Caco-2 (cell line): ENCODE data around the gene LONRF3. TPM values are rescaled to one million over a fixed set of nuclear protein-coding genes. Genes with fewer than 3 reads are reported as not detected.

Experiments used
- BruUV-seq: library from RNA; stranded (reverse); fragments of 400-500 nt; replicated peaks from 2 replicates; lab custom pipeline; 2021; lab: Mats Ljungman, UMichigan
- CTCF ChIA-PET: fragments of 300-600 bp; sonication (Branson Sonifier 250); formaldehyde crosslinking; loops from one replicate; lab custom pipeline; 2022; ENCODE audit warnings: antibody characterized with exemption; lab: Charles Lee
- POLR2A ChIA-PET: fragments of 300-600 bp; sonication (Branson Sonifier 250); formaldehyde crosslinking; loops from one replicate; lab custom pipeline; 2022; ENCODE audit warnings: antibody characterized with exemption; lab: Charles Lee
- DNase-seq, 2 experiments: peaks; one replicate each; pipeline versions ENCODE4 v3.0.0 to v3.0.0-alpha.2; 2020 to 2022
- H3K27me3 ChIP-seq: replicated peaks from 2 replicates; pipeline ENCODE4 v1.6.0; 2011; ENCODE audit warnings: low read length; ENCODE audit not compliant: control insufficient read depth, insufficient read depth
- H3K36me3 ChIP-seq: 2 replicates; pipeline ENCODE4 v1.5.1; 2011; ENCODE audit warnings: low read length; ENCODE audit not compliant: control insufficient read depth, insufficient read depth
- H3K4me1 ChIP-seq: fragments of 250-450 bp; sonication (Bioruptor Pico); 2 replicates; pipeline ENCODE4 v1.5.1; 2020; ENCODE audit warnings: mild to moderate bottlenecking
- H3K4me3 ChIP-seq: 2 replicates; pipeline ENCODE4 v1.5.1; 2011; ENCODE audit warnings: low read depth, mild to moderate bottlenecking, control low read depth, low read length
- H3K9me3 ChIP-seq: fragments of 250-450 bp; sonication (Bioruptor Pico); 2 replicates; pipeline ENCODE4 v1.5.1; 2020; ENCODE audit warnings: mild to moderate bottlenecking, moderate library complexity
- H3K27ac Mint-ChIP-seq: one replicate; pipeline ENCODE4 v1.8.0; 2022; ENCODE audit warnings: mixed read lengths; ENCODE audit not compliant: unreplicated experiment
- H3K27me3 Mint-ChIP-seq: one replicate; pipeline ENCODE4 v1.8.0; 2022; ENCODE audit warnings: mixed read lengths; ENCODE audit not compliant: insufficient read depth, unreplicated experiment
- H3K36me3 Mint-ChIP-seq: one replicate; pipeline ENCODE4 v1.8.0; 2022; ENCODE audit warnings: mild to moderate bottlenecking, mixed read lengths; ENCODE audit not compliant: insufficient read depth, unreplicated experiment
- H3K4me1 Mint-ChIP-seq: one replicate; pipeline ENCODE4 v1.8.0; 2022; ENCODE audit warnings: low read depth, mixed read lengths; ENCODE audit not compliant: unreplicated experiment
- H3K4me3 Mint-ChIP-seq: one replicate; pipeline ENCODE4 v1.8.0; 2022; ENCODE audit warnings: mild to moderate bottlenecking, moderate library complexity, mixed read lengths; ENCODE audit not compliant: unreplicated experiment
- H3K9me3 Mint-ChIP-seq: one replicate; pipeline ENCODE4 v1.8.0; 2022; ENCODE audit warnings: mixed read lengths; ENCODE audit not compliant: unreplicated experiment
- CTCF ChIP-seq, 2 experiments: fragments of 200-600 bp in 1 of 2; IDR thresholded peaks; 1 replicate in 1 of 2; 2 replicates in 1 of 2; pipeline versions ENCODE4 v1.5.1 to v1.8.0; 2011 to 2022; ENCODE audit warnings: antibody characterized with exemption in 1 of 2, control low read depth in 1 of 2, inconsistent platforms in 1 of 2, low read depth in 1 of 2, low read length in 1 of 2, mild to moderate bottlenecking in 1 of 2, moderate library complexity in 1 of 2; ENCODE audit not compliant: insufficient read depth in 1 of 2, severe bottlenecking in 1 of 2, unreplicated experiment in 1 of 2
- intact Hi-C: fragments of 100-400 bp; cut with micrococcal nuclease; formaldehyde crosslinking; loops from one replicate; pipeline ENCODE4 v1.10.0; 2022; ENCODE audit not compliant: unreplicated experiment
- total RNA-seq: library from RNA; stranded (reverse); gene quantifications from 2 replicates; pipeline ENCODE4 v1.2.3, GENCODE V29; 2022

LONRF3 gene
- total RNA-seq, 1 experiment from 2014 or later: 0.84 TPM

- intact Hi-C loops: loop anchor here (5.0 kb wide), 1 partner anchor 34 kb away; no protein-coding TSS in a partner anchor
- Mint-ChIP-seq H3K27ac (no peak overlapping the region), H3K4me3 (no peak overlapping the region), H3K4me1 (no peaks in the 10 kb centered on the region), H3K36me3 (no peaks in the 10 kb centered on the region), H3K27me3 (no peaks in the 10 kb centered on the region), H3K9me3 (no peaks in the 10 kb centered on the region)
- BruUV-seq: no TSS peak
- no peak overlapping the region for H3K4me3 ChIP-seq
- no peak for DNase-seq
- ChIA-PET CTCF (no interaction called here), POLR2A (no interaction called here)
- H3K4me1 ChIP-seq: no peaks in the 10 kb centered on the region
- no peak for TF ChIP-seq CTCF (IDR thresholded peaks at IDR 0.05; ENCODE audit: insufficient read depth in 1 of 2, low read depth in 1 of 2, low read length in 1 of 2, severe bottlenecking in 1 of 2, unreplicated experiment in 1 of 2)
- H3K9me3 ChIP-seq: no peaks in the 10 kb centered on the region
- no peaks in the 10 kb centered on the region for H3K27me3 ChIP-seq
- no peaks in the 10 kb centered on the region for H3K36me3 ChIP-seq
Observed at GRCh38 chrX:119041175-119041574, 66.8 kb downstream of the LONRF3 start.

GRCh38 chrX:119042040-119042439 lies 67.6 kb downstream of the LONRF3 start:
- POLR2A ChIA-PET: no interaction called here
- Histone ChIP-seq H3K36me3 (no peaks in the 10 kb centered on the region), H3K4me3 (no peak overlapping the region), H3K4me1 (no peaks in the 10 kb centered on the region), H3K9me3 (no peaks in the 10 kb centered on the region), H3K27me3 (no peaks in the 10 kb centered on the region)
- TF ChIP-seq CTCF (IDR thresholded peaks at IDR 0.05; ENCODE audit: insufficient read depth in 1 of 2, low read depth in 1 of 2, low read length in 1 of 2, severe bottlenecking in 1 of 2, unreplicated experiment in 1 of 2): no peak
- BruUV-seq: no TSS peak
- no peaks in the 10 kb centered on the region for H3K36me3 Mint-ChIP-seq
- CTCF ChIA-PET: no interaction called here
- no peak for DNase-seq
- H3K4me1 Mint-ChIP-seq: no peaks in the 10 kb centered on the region
- H3K4me3 Mint-ChIP-seq: no peak overlapping the region
- no peaks in the 10 kb centered on the region for H3K9me3 Mint-ChIP-seq
- H3K27me3 Mint-ChIP-seq: no peaks in the 10 kb centered on the region
- intact Hi-C loops: loop anchor here (5.0 kb wide), 1 partner anchor 35 kb away; no protein-coding TSS in a partner anchor
- no peak overlapping the region for H3K27ac Mint-ChIP-seq

GRCh38 chrX:119042996-119043395 lies 68.6 kb downstream of the LONRF3 start:
- intact Hi-C loops: loop anchor here (5.0 kb wide), 1 partner anchor 36 kb away; no protein-coding TSS in a partner anchor
- Histone ChIP-seq H3K4me3 (no peak overlapping the region), H3K27me3 (no peaks in the 10 kb centered on the region), H3K36me3 (no peaks in the 10 kb centered on the region), H3K4me1 (no peaks in the 10 kb centered on the region), H3K9me3 (no peaks in the 10 kb centered on the region)
- CTCF ChIA-PET: no interaction called here
- no peak overlapping the region for H3K4me3 Mint-ChIP-seq
- no peak for DNase-seq
- no peaks in the 10 kb centered on the region for H3K9me3 Mint-ChIP-seq
- no peak for TF ChIP-seq CTCF (IDR thresholded peaks at IDR 0.05; ENCODE audit: insufficient read depth in 1 of 2, low read depth in 1 of 2, low read length in 1 of 2, severe bottlenecking in 1 of 2, unreplicated experiment in 1 of 2)
- no peaks in the 10 kb centered on the region for H3K4me1 Mint-ChIP-seq
- BruUV-seq: no TSS peak
- no peaks in the 10 kb centered on the region for H3K36me3 Mint-ChIP-seq
- no peak overlapping the region for H3K27ac Mint-ChIP-seq
- H3K27me3 Mint-ChIP-seq: peaks cover 3% of the 10 kb centered on the region
- POLR2A ChIA-PET: no interaction called here
